ENCODE results near the gene RGS7. TPM values are rescaled to one million over a fixed set of nuclear protein-coding genes. Genes with fewer than 3 reads are reported as not detected.
"Not testable (repeated sequence)": the region's sequence is repeated elsewhere in the genome, so short reads cannot be mapped to it uniquely, and the experiment has no call there.

RGS7 gene
- total RNA-seq, 3 donors from 2014 or later (not counting 1 experiment from before 2014, with no cell fraction given): not detected

GRCh38 chr1:241229216-241229615, 127.8 kb downstream of the RGS7 start:
- H3K4me1 ChIP-seq (ENCODE audit: control insufficient read depth, insufficient read depth, low read length): no peaks in the 10 kb centered on the region
- peaks cover 5 to 10% of the 10 kb centered on the region in 2 donors for H3K9me3 Mint-ChIP-seq

GRCh38 chr1:241228339-241228738, 128.7 kb downstream of the RGS7 start:
- Histone ChIP-seq H3K4me1 (ENCODE audit: control insufficient read depth, insufficient read depth, low read length) (no peaks in the 10 kb centered on the region), H3K36me3 (ENCODE audit: control insufficient read depth, insufficient read depth, low read length) (no peaks in the 10 kb centered on the region), H3K27me3 (ENCODE audit: control insufficient read depth, insufficient read depth, low read length) (no peaks in the 10 kb centered on the region), H3K27ac (ENCODE audit: low read length) (no peak overlapping the region), H3K4me3 (ENCODE audit: low read length) (no peak overlapping the region), H3K9me3 (ENCODE audit: control insufficient read depth, insufficient read depth, low read length) (no peaks in the 10 kb centered on the region)
- Mint-ChIP-seq H3K4me1 (no peaks in the 10 kb centered on the region), H3K27ac (no peak overlapping the region), H3K27me3 (ENCODE audit: low read depth in 2 of 2) (no peaks in the 10 kb centered on the region), H3K9me3 (peaks cover 3 to 6% of the 10 kb centered on the region in 2 donors), H3K4me3 (no peak overlapping the region), H3K36me3 (no peaks in the 10 kb centered on the region)
- no peak for ATAC-seq
- no peak for TF ChIP-seq CTCF (IDR thresholded peaks at IDR 0.05)
- 92% methylated on average over 1 of the region's 4 CpGs for WGBS (ENCODE audit: insufficient coverage)
- intact Hi-C loops (cut with micrococcal nuclease): no loop called here
- no peak for DNase-seq

More at GRCh38 chr1:241229216-241229615, 127.8 kb downstream of the RGS7 start:
- intact Hi-C loops (cut with micrococcal nuclease): no loop called here
- no peak for ATAC-seq
- H3K4me1 Mint-ChIP-seq: no peaks in the 10 kb centered on the region
- H3K27ac Mint-ChIP-seq: no peak overlapping the region
- no peak overlapping the region for H3K4me3 ChIP-seq (ENCODE audit: low read length)
- H3K4me3 Mint-ChIP-seq: no peak overlapping the region
- no peak for DNase-seq
- no peaks in the 10 kb centered on the region for H3K9me3 ChIP-seq (ENCODE audit: control insufficient read depth, insufficient read depth, low read length)
- TF ChIP-seq CTCF (IDR thresholded peaks at IDR 0.05): no peak
- H3K27ac ChIP-seq (ENCODE audit: low read length): no peak overlapping the region
- H3K36me3 Mint-ChIP-seq: no peaks in the 10 kb centered on the region
- WGBS (ENCODE audit: insufficient coverage): 82% methylated on average over 11 of the region's 11 CpGs
- no peaks in the 10 kb centered on the region for H3K27me3 Mint-ChIP-seq (ENCODE audit: low read depth in 2 of 2)
- no peaks in the 10 kb centered on the region for H3K27me3 ChIP-seq (ENCODE audit: control insufficient read depth, insufficient read depth, low read length)
- H3K36me3 ChIP-seq (ENCODE audit: control insufficient read depth, insufficient read depth, low read length): no peaks in the 10 kb centered on the region

GRCh38 chr1:241225741-241226140, 131.3 kb downstream of the RGS7 start:
- H3K4me3 ChIP-seq (ENCODE audit: low read length): no peak overlapping the region
- no CpG with 5 or more reads among the region's 1 CpG for WGBS (ENCODE audit: insufficient coverage)
- DNase-seq (no peak), ATAC-seq (no peak)
- H3K27me3 Mint-ChIP-seq (ENCODE audit: low read depth in 2 of 2): no peaks in the 10 kb centered on the region
- TF ChIP-seq CTCF (IDR thresholded peaks at IDR 0.05): no peak
- H3K27me3 ChIP-seq (ENCODE audit: control insufficient read depth, insufficient read depth, low read length): no peaks in the 10 kb centered on the region
- intact Hi-C loops (cut with micrococcal nuclease): no loop called here
- H3K4me1 Mint-ChIP-seq: no peaks in the 10 kb centered on the region
- H3K9me3 ChIP-seq (ENCODE audit: control insufficient read depth, insufficient read depth, low read length): no peaks in the 10 kb centered on the region
- no peak overlapping the region for H3K27ac Mint-ChIP-seq
- no peak overlapping the region for H3K27ac ChIP-seq (ENCODE audit: low read length)
- H3K36me3 ChIP-seq (ENCODE audit: control insufficient read depth, insufficient read depth, low read length): no peaks in the 10 kb centered on the region
- H3K9me3 Mint-ChIP-seq: peaks cover 7 to 13% of the 10 kb centered on the region in 2 donors
- H3K4me1 ChIP-seq (ENCODE audit: control insufficient read depth, insufficient read depth, low read length): no peaks in the 10 kb centered on the region
- H3K36me3 Mint-ChIP-seq: no peaks in the 10 kb centered on the region
- H3K4me3 Mint-ChIP-seq: no peak overlapping the region

DNA sequence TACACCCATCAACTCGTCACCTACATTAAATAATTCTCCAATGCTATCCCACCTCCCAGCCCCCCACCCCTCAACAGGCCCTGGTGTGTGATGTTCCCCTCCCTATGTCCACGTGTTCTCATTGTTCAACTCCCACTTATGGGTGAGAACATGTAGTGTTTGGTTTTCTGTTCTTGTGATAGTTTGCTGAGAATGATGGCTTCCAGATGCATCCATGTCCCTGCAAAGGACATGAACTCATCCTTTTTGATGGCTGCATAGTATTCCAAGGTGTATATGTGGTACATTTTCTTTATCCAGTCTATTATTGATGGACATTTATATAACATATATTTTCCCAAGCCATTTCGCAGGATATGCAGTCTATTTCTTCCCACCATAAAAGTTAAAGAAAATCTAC, 132.8 kb downstream of the RGS7 start:
- H3K27me3 ChIP-seq (ENCODE audit: control insufficient read depth, insufficient read depth, low read length); H3K27ac Mint-ChIP-seq; H3K36me3 ChIP-seq (ENCODE audit: control insufficient read depth, insufficient read depth, low read length); ATAC-seq; H3K9me3 ChIP-seq (ENCODE audit: control insufficient read depth, insufficient read depth, low read length); H3K27ac ChIP-seq (ENCODE audit: low read length); intact Hi-C loops (cut with micrococcal nuclease); DNase-seq; H3K4me3 ChIP-seq (ENCODE audit: low read length); H3K27me3 Mint-ChIP-seq (ENCODE audit: low read depth in 2 of 2); H3K4me3 Mint-ChIP-seq; H3K4me1 ChIP-seq (ENCODE audit: control insufficient read depth, insufficient read depth, low read length); H3K36me3 Mint-ChIP-seq; H3K4me1 Mint-ChIP-seq: not testable (repeated sequence)
- 71% methylated on average over 1 of the region's 3 CpGs for WGBS (ENCODE audit: insufficient coverage)
- H3K9me3 Mint-ChIP-seq: peaks cover 8 to 13% of the 10 kb centered on the region in 2 donors

GRCh38 chr1:241222813-241223212, 134.2 kb downstream of the RGS7 start:
- H3K27me3 Mint-ChIP-seq (ENCODE audit: low read depth in 2 of 2); H3K36me3 ChIP-seq (ENCODE audit: control insufficient read depth, insufficient read depth, low read length); DNase-seq; H3K4me3 Mint-ChIP-seq; ATAC-seq; H3K4me1 Mint-ChIP-seq; H3K27ac Mint-ChIP-seq; intact Hi-C loops (cut with micrococcal nuclease); H3K27ac ChIP-seq (ENCODE audit: low read length); H3K27me3 ChIP-seq (ENCODE audit: control insufficient read depth, insufficient read depth, low read length); H3K36me3 Mint-ChIP-seq; H3K4me1 ChIP-seq (ENCODE audit: control insufficient read depth, insufficient read depth, low read length); H3K4me3 ChIP-seq (ENCODE audit: low read length); H3K9me3 ChIP-seq (ENCODE audit: control insufficient read depth, insufficient read depth, low read length): not testable (repeated sequence)
- WGBS (ENCODE audit: insufficient coverage): 81% methylated on average over 4 of the region's 4 CpGs
- peaks cover 8 to 13% of the 10 kb centered on the region in 2 donors for H3K9me3 Mint-ChIP-seq

Measured in natural killer cell (primary cell).